MM.1S (cell line): Measurements from ENCODE around the gene MARCO.

Experiments
- DNase-seq: peaks from one replicate; pipeline ENCODE4 v3.0.0-alpha.2; 2015
- H2AFZ ChIP-seq: fragments of 300-600 bp; sonication (generic); 2 replicates; pipeline ENCODE4 v1.6.0; 2016; ENCODE audit warnings: antibody characterized with exemption, low read length
- H3F3A ChIP-seq: fragments of 300-600 bp; sonication (generic); 2 replicates; pipeline ENCODE4 v1.6.1; 2016; ENCODE audit warnings: mild to moderate bottlenecking, antibody characterized with exemption, low read length, moderate library complexity, mixed read lengths; ENCODE audit not compliant: insufficient read depth
- H3K27ac ChIP-seq: fragments of 300-600 bp; sonication (generic); 2 replicates; pipeline ENCODE4 v1.5.1; 2016; ENCODE audit warnings: mild to moderate bottlenecking, low read length
- H3K27me3 ChIP-seq: fragments of 300-600 bp; sonication (generic); replicated peaks from 2 replicates; pipeline ENCODE4 v1.6.0; 2016; ENCODE audit warnings: low read length; ENCODE audit not compliant: insufficient read depth
- H3K36me3 ChIP-seq: fragments of 300-600 bp; sonication (generic); replicated peaks from 2 replicates; pipeline ENCODE4 v1.6.1; 2016; ENCODE audit warnings: mild to moderate bottlenecking, low read length, mixed read lengths; ENCODE audit not compliant: insufficient read depth
- H3K4me1 ChIP-seq: fragments of 300-600 bp; sonication (generic); 2 replicates; pipeline ENCODE4 v1.6.1; 2016; ENCODE audit warnings: low read length, mixed read lengths
- H3K4me2 ChIP-seq: fragments of 300-600 bp; sonication (generic); 2 replicates; pipeline ENCODE4 v1.6.0; 2016; ENCODE audit warnings: low read depth, low read length
- H3K4me3 ChIP-seq: fragments of 300-600 bp; sonication (generic); 2 replicates; pipeline ENCODE4 v1.5.1; 2016; ENCODE audit warnings: low read length, mixed read lengths
- H3K79me2 ChIP-seq: fragments of 300-600 bp; sonication (generic); 2 replicates; pipeline ENCODE4 v1.6.1; 2016; ENCODE audit warnings: mixed run types, low read length, mixed read lengths
- H3K9ac ChIP-seq: fragments of 300-600 bp; sonication (generic); 2 replicates; pipeline ENCODE4 v1.6.1; 2016; ENCODE audit warnings: low read length, mixed read lengths
- H3K9me2 ChIP-seq: fragments of 300-600 bp; sonication (generic); replicated peaks from 2 replicates; pipeline ENCODE4 v1.6.1; 2016; ENCODE audit warnings: mild to moderate bottlenecking, low read length, mixed read lengths; ENCODE audit not compliant: insufficient read depth
- H3K9me3 ChIP-seq: fragments of 300-600 bp; sonication (generic); replicated peaks from 2 replicates; pipeline ENCODE4 v1.6.1; 2016; ENCODE audit warnings: mild to moderate bottlenecking, low read length, mixed read lengths; ENCODE audit not compliant: insufficient read depth
- H4K20me1 ChIP-seq: fragments of 300-600 bp; sonication (generic); 2 replicates; pipeline ENCODE4 v1.6.1; 2016; ENCODE audit warnings: mild to moderate bottlenecking, low read length, moderate library complexity, mixed read lengths; ENCODE audit not compliant: insufficient read depth
- CTCF ChIP-seq: fragments of 300-600 bp; sonication (generic); IDR thresholded peaks from 2 replicates; pipeline ENCODE4 v1.5.1; 2016; ENCODE audit warnings: antibody characterized with exemption, low read length, mixed read lengths
- EZH2 ChIP-seq: fragments of 300-600 bp; sonication (generic); optimal IDR thresholded peaks from 2 replicates; pipeline ENCODE3; 2017; ENCODE audit warnings: low read depth, mild to moderate bottlenecking, antibody characterized with exemption, low read length, mixed read lengths
- EZH2phosphoT487 ChIP-seq: fragments of 300-600 bp; sonication (generic); IDR thresholded peaks from 2 replicates; pipeline ENCODE4 v1.6.1; 2018; ENCODE audit warnings: antibody characterized with exemption, low read length

The MARCO gene

DNA sequence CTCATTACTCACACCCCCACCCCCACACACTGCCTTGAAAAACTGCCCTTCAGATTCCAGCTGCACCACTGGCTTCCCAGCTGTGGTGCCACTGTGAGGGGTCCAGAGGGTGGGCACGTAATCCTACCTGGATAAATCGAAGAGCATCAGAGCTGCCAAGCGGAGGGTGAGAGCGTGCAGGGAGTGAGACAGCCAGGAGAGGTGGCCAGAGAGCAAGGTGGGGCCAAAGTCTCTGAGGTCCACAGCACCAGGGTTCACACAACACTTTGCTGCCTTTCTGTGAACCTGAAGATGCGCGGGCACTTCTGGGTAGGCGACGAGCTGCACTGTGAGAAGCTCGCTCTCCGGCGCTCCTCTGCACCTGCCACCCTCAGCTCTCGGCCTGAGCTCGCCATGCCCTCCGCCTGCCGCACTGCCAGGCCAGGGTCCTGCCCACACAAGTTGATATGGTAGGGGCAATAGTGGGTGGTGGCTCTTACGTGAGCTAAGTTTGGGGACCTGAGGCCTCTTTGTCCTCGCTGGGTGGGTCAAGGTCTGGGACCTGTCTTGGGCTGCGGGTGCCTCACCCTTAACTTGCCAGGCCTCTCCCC, 83.9 kb downstream of the MARCO start:
- Histone ChIP-seq H3K4me2 (no peak overlapping the region), H3K4me3 (no peak overlapping the region), H4K20me1 (no peaks in the 10 kb centered on the region), H3F3A (no peaks in the 10 kb centered on the region), H3K36me3 (no peaks in the 10 kb centered on the region), H3K9ac (no peak overlapping the region), H3K79me2 (no peaks in the 10 kb centered on the region), H3K9me2 (no peaks in the 10 kb centered on the region), H3K27ac (no peak overlapping the region), H2AFZ (no peak overlapping the region), H3K4me1 (no peaks in the 10 kb centered on the region), H3K27me3 (no peaks in the 10 kb centered on the region), H3K9me3 (no peaks in the 10 kb centered on the region)
- TF ChIP-seq EZH2 (no peak), CTCF (no peak)
- DNase-seq = no peak

- Histone ChIP-seq H3K4me3 (no peak overlapping the region), H3K27me3 (no peaks in the 10 kb centered on the region), H3K4me2 (no peak overlapping the region), H4K20me1 (no peaks in the 10 kb centered on the region), H3F3A (no peaks in the 10 kb centered on the region), H3K4me1 (no peaks in the 10 kb centered on the region), H3K79me2 (no peaks in the 10 kb centered on the region), H3K9me2 (no peaks in the 10 kb centered on the region), H2AFZ (no peak overlapping the region), H3K27ac (no peak overlapping the region), H3K9ac (no peak overlapping the region), H3K9me3 (no peaks in the 10 kb centered on the region), H3K36me3 (no peaks in the 10 kb centered on the region)
- TF ChIP-seq EZH2 (no peak), EZH2phosphoT487 (no peak), CTCF (no peak)
- DNase-seq = no peak
Measured at GRCh38 chr2:119026890-119027289, 84.9 kb downstream of the MARCO start.

DNA sequence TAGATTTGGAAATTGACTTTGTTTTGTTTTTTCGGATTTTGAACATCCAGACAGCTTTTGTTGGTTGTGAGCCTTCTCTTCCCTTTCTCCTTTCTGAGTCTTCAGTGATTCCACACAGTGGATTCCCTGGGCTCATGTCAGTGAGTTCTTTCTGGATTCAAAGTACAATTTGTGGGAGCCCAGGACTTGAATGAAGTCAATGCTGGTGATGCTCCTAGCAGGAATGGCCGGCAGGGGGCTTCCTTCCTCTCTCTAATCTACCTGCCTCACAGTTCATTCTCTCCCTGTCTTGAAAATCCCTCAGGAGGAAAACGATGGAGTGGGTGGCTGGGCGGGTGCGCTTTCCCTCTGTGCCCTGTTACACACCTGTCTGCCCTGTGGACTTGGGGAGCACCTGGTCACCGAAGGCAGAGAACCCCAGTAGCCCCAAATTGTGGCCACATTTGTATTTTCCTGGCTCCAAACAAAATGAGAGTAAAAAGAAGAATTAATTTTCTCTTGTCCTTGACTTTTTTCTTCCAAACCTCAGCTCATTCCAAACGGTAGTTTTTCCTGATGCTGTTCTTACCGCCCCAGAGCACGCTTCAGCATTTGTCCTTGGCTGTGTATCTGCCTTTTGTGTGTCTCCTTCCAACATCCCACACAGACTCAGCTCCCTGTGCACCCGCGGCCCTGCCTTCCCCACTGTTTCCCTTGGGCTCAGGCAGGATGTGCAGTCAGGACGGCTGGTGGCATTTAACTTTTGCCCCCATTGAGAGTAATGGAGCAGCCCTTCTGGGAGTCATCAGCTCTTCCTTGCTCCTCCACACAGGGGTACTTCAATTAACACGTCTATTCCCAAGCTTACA, 86.6 kb downstream of the MARCO start:
- no peaks in the 10 kb centered on the region for H3K27me3 ChIP-seq

More for the DNA sequence above, 86.6 kb downstream of the MARCO start:
- Histone ChIP-seq H3K9me2 (no peaks in the 10 kb centered on the region), H3K36me3 (no peaks in the 10 kb centered on the region), H3K4me1 (no peaks in the 10 kb centered on the region), H3K9ac (no peak overlapping the region), H3K79me2 (no peaks in the 10 kb centered on the region), H4K20me1 (no peaks in the 10 kb centered on the region), H3F3A (no peaks in the 10 kb centered on the region), H3K27ac (no peak overlapping the region), H3K4me2 (no peak overlapping the region), H3K4me3 (no peak overlapping the region), H3K9me3 (no peaks in the 10 kb centered on the region), H2AFZ (no peak overlapping the region)
- TF ChIP-seq EZH2phosphoT487 = no peak
- TF ChIP-seq CTCF = peak; percentile 62
- DNase-seq = peak; percentile 44
